ENCODE data around the gene VOPP1. TPM values are rescaled to one million over a fixed set of nuclear protein-coding genes. Genes with fewer than 3 reads are reported as not detected.
A peak's percentile ranks its signal among the peaks of the same experiment; 100 is the strongest.

Gene VOPP1
- total RNA-seq, 1 donor from 2014 or later = 66.2 TPM

GRCh38 chr7:55437375-55437774 is 134.9 kb downstream of the VOPP1 start:
- TF ChIP-seq CTCF (IDR thresholded peaks at IDR 0.05) = no peak
- intact Hi-C loops (cut with DNase I) = no loop called here
- Histone ChIP-seq H3K9me3 (no peaks in the 10 kb centered on the region), H3K27ac (no peak overlapping the region), H3K4me1 (no peaks in the 10 kb centered on the region), H3K4me3 (no peak overlapping the region), H3K27me3 (ENCODE audit: low read depth) (no peaks in the 10 kb centered on the region), H3K36me3 (no peaks in the 10 kb centered on the region)
- ATAC-seq = no peak
- no peak for DNase-seq

- no peak for TF ChIP-seq CTCF (IDR thresholded peaks at IDR 0.05)
- Histone ChIP-seq H3K4me3 (no peak overlapping the region), H3K4me1 (no peaks in the 10 kb centered on the region), H3K36me3 (peaks cover 6% of the 10 kb centered on the region), H3K27me3 (ENCODE audit: low read depth) (no peaks in the 10 kb centered on the region), H3K9me3 (no peaks in the 10 kb centered on the region), H3K27ac (no peak overlapping the region)
- intact Hi-C loops (cut with DNase I) = no loop called here
- no peak for ATAC-seq
- no peak for DNase-seq
Measured at GRCh38 chr7:55436457-55436856, 135.8 kb downstream of the VOPP1 start.

- ATAC-seq (no peak), DNase-seq (no peak)
- no peak for TF ChIP-seq CTCF (IDR thresholded peaks at IDR 0.05)
- intact Hi-C loops (cut with DNase I) = no loop called here
- Histone ChIP-seq H3K36me3 (peaks cover 12% of the 10 kb centered on the region), H3K4me1 (no peaks in the 10 kb centered on the region), H3K9me3 (no peaks in the 10 kb centered on the region), H3K27ac (no peak overlapping the region), H3K27me3 (ENCODE audit: low read depth) (no peaks in the 10 kb centered on the region), H3K4me3 (no peak overlapping the region)
Measured at GRCh38 chr7:55435466-55435865, 136.8 kb downstream of the VOPP1 start.

- no peaks in the 10 kb centered on the region for H3K27me3 ChIP-seq (ENCODE audit: low read depth)
- H3K9me3 ChIP-seq = no peaks in the 10 kb centered on the region
- H3K36me3 ChIP-seq = peaks cover 12% of the 10 kb centered on the region
- intact Hi-C loops (cut with DNase I) = no loop called here
- no peaks in the 10 kb centered on the region for H3K4me1 ChIP-seq
- DNase-seq = no peak
- no peak for ATAC-seq
- peak; percentile 28 for TF ChIP-seq CTCF (IDR thresholded peaks at IDR 0.05)
- no peak overlapping the region for H3K4me3 ChIP-seq
- no peak overlapping the region for H3K27ac ChIP-seq
Measured at GRCh38 chr7:55432939-55433784, 139.1 kb downstream of the VOPP1 start.

- peaks cover 12% of the 10 kb centered on the region for H3K36me3 ChIP-seq
- H3K4me1 ChIP-seq = no peaks in the 10 kb centered on the region
- DNase-seq (no peak), ATAC-seq (no peak)
- H3K27ac ChIP-seq = no peak overlapping the region
- intact Hi-C loops (cut with DNase I) = no loop called here
- no peak overlapping the region for H3K4me3 ChIP-seq
- no peaks in the 10 kb centered on the region for H3K9me3 ChIP-seq
- TF ChIP-seq CTCF (IDR thresholded peaks at IDR 0.05) = no peak
- no peaks in the 10 kb centered on the region for H3K27me3 ChIP-seq (ENCODE audit: low read depth)
Measured at GRCh38 chr7:55432506-55432905, 139.8 kb downstream of the VOPP1 start.
